Spleen (tissue), 7 donors: Measurements from ENCODE around the gene CEP72.

Experiments used
- POLR2A ChIP-seq, 3 donors: fragments of 450-650 bp; IDR thresholded peaks; one replicate each; pipeline ENCODE4 v1.5.1; 2017; ENCODE audit warnings: antibody characterized with exemption in 3 of 3, mild to moderate bottlenecking in 1 of 3
- TF ChIP-seq, protein P1 (sequence below), 11 experiments: fragments of 200-600 bp in 7 of 11; fragments of 450-650 bp in 4 of 11; sonication (generic) in 4 of 11; IDR thresholded peaks in 8 of 11; conservative IDR thresholded peaks in 3 of 11; 1 replicate in 7 of 11; 2 replicates in 4 of 11; pipeline versions ENCODE4 v1.4.0 to v1.8.0; 2016 to 2021; ENCODE audit warnings: antibody characterized with exemption in 11 of 11, inconsistent platforms in 4 of 11, mild to moderate bottlenecking in 1 of 11
- donor health status: DM: no; HTN: no; CAD: no; lungs with moderate emphysema.
- donor health status: DM: no; HTN: no; CAD: no.
- donor health status: DM: no; HTN: no; CAD: no.

GRCh38 chr5:619444-619843 is 7.3 kb downstream of the CEP72 start:
- TF ChIP-seq, protein P1, sequence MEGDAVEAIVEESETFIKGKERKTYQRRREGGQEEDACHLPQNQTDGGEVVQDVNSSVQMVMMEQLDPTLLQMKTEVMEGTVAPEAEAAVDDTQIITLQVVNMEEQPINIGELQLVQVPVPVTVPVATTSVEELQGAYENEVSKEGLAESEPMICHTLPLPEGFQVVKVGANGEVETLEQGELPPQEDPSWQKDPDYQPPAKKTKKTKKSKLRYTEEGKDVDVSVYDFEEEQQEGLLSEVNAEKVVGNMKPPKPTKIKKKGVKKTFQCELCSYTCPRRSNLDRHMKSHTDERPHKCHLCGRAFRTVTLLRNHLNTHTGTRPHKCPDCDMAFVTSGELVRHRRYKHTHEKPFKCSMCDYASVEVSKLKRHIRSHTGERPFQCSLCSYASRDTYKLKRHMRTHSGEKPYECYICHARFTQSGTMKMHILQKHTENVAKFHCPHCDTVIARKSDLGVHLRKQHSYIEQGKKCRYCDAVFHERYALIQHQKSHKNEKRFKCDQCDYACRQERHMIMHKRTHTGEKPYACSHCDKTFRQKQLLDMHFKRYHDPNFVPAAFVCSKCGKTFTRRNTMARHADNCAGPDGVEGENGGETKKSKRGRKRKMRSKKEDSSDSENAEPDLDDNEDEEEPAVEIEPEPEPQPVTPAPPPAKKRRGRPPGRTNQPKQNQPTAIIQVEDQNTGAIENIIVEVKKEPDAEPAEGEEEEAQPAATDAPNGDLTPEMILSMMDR (IDR thresholded peaks at IDR 0.05 in 8 of 11, conservative IDR thresholded peaks at IDR 0.05 in 3 of 11) = no peak
- TF ChIP-seq POLR2A (IDR thresholded peaks at IDR 0.05) = no peak
